ENCODE results near the gene TOR4A.

DNA sequence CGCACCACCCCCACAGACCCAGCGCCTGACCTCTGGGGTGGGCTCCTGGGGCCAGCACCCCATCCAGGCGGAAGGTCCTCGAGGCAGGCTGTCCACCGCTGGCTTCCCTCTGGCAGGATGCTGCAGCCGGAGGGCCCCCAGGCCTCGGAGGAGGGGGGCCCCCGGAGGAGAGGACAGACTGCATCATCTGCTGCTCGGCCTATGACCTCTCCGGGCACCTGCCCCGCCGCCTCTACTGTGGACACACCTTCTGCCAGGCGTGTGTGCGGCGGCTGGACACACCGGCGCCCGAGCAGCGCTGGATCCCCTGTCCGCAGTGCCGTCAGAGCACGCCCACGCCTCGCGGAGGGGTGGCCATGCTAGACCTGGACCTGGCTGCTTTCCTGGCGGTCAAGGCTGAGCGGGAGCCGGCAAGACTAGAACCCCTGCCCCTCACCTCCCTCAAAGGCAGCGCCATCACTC is 49.0 kb upstream of the TOR4A start:
- TF ChIP-seq, protein P1, sequence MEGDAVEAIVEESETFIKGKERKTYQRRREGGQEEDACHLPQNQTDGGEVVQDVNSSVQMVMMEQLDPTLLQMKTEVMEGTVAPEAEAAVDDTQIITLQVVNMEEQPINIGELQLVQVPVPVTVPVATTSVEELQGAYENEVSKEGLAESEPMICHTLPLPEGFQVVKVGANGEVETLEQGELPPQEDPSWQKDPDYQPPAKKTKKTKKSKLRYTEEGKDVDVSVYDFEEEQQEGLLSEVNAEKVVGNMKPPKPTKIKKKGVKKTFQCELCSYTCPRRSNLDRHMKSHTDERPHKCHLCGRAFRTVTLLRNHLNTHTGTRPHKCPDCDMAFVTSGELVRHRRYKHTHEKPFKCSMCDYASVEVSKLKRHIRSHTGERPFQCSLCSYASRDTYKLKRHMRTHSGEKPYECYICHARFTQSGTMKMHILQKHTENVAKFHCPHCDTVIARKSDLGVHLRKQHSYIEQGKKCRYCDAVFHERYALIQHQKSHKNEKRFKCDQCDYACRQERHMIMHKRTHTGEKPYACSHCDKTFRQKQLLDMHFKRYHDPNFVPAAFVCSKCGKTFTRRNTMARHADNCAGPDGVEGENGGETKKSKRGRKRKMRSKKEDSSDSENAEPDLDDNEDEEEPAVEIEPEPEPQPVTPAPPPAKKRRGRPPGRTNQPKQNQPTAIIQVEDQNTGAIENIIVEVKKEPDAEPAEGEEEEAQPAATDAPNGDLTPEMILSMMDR (IDR thresholded peaks at IDR 0.05) = no peak
- TF ChIP-seq EP300 (IDR thresholded peaks at IDR 0.05) (no peak), POLR2A (IDR thresholded peaks at IDR 0.05) (no peak)

Measured in ovary (tissue), 3 donors.